Brain microvascular endothelial cell (primary cell): ENCODE measurements around the gene SH3RF3.

Experiments
- DNase-seq: peaks from one replicate; pipeline ENCODE4 v3.0.0-alpha.2; 2020
- H3K27ac ChIP-seq: fragments of 250-450 bp; sonication (Bioruptor Pico); 2 replicates; pipeline ENCODE4 v1.5.1; 2020; ENCODE audit warnings: mild to moderate bottlenecking, moderate library complexity
- H3K27me3 ChIP-seq: fragments of 250-450 bp; sonication (Bioruptor Pico); replicated peaks from 2 replicates; pipeline ENCODE4 v1.5.1; 2020; ENCODE audit warnings: mild to moderate bottlenecking
- H3K36me3 ChIP-seq: fragments of 250-450 bp; sonication (Bioruptor Pico); replicated peaks from 2 replicates; pipeline ENCODE4 v1.5.1; 2020; ENCODE audit warnings: mild to moderate bottlenecking
- H3K4me3 ChIP-seq: 2 replicates; pipeline ENCODE4 v1.5.1; 2011; ENCODE audit warnings: low read depth, mild to moderate bottlenecking, control low read depth, low read length, moderate library complexity
- CTCF ChIP-seq: IDR thresholded peaks from 2 replicates; pipeline ENCODE4 v1.5.1; 2011; ENCODE audit warnings: low read depth, mild to moderate bottlenecking, moderate library complexity, low read length, control low read depth, inconsistent platforms; ENCODE audit errors: missing control alignments
- in situ Hi-C: cut with HindIII; loops from 2 replicates; pipeline ENCODE4 v1.10.0; 2017; ENCODE audit warnings: low sequenced_read_pairs, low pct_ligation_motif_present

SH3RF3 gene

GRCh38 chr2:109513749-109514588 lies 385.0 kb downstream of the SH3RF3 start:
- H3K27ac ChIP-seq = no peak overlapping the region
- H3K4me3 ChIP-seq = no peak overlapping the region
- no peak for TF ChIP-seq CTCF
- H3K36me3 ChIP-seq = no peaks in the 10 kb centered on the region
- H3K27me3 ChIP-seq = no peaks in the 10 kb centered on the region
- DNase-seq = peak; percentile 86
- in situ Hi-C loops = no loop called here

- Histone ChIP-seq H3K36me3 (no peaks in the 10 kb centered on the region), H3K27ac (no peak overlapping the region), H3K27me3 (no peaks in the 10 kb centered on the region), H3K4me3 (no peak overlapping the region)
- TF ChIP-seq CTCF = no peak
- in situ Hi-C loops = no loop called here
- no peak for DNase-seq
Observed at GRCh38 chr2:109514857-109515256, 385.9 kb downstream of the SH3RF3 start.

GRCh38 chr2:109516445-109517117 lies 387.6 kb downstream of the SH3RF3 start:
- TF ChIP-seq CTCF = peak; percentile 93
- in situ Hi-C loops = no loop called here

GRCh38 chr2:109517118-109517889 lies 388.3 kb downstream of the SH3RF3 start:
- no peaks in the 10 kb centered on the region for H3K36me3 ChIP-seq
- H3K4me3 ChIP-seq = no peak overlapping the region
- in situ Hi-C loops = no loop called here
- TF ChIP-seq CTCF = no peak
- no peaks in the 10 kb centered on the region for H3K27me3 ChIP-seq
- no peak overlapping the region for H3K27ac ChIP-seq
- DNase-seq = no peak

More at GRCh38 chr2:109516445-109517117, 387.6 kb downstream of the SH3RF3 start:
- no peaks in the 10 kb centered on the region for H3K36me3 ChIP-seq
- H3K27me3 ChIP-seq = no peaks in the 10 kb centered on the region
- H3K27ac ChIP-seq = no peak overlapping the region
- no peak overlapping the region for H3K4me3 ChIP-seq
- DNase-seq = peak; percentile 27

GRCh38 chr2:109519513-109519912 lies 390.5 kb downstream of the SH3RF3 start:
- no peak for DNase-seq
- H3K27me3 ChIP-seq = no peaks in the 10 kb centered on the region
- in situ Hi-C loops = no loop called here
- no peaks in the 10 kb centered on the region for H3K36me3 ChIP-seq
- no peak for TF ChIP-seq CTCF
- H3K4me3 ChIP-seq = no peak overlapping the region
- no peak overlapping the region for H3K27ac ChIP-seq
